ENCODE measurements around the gene CEP104.

The CEP104 gene

DNA sequence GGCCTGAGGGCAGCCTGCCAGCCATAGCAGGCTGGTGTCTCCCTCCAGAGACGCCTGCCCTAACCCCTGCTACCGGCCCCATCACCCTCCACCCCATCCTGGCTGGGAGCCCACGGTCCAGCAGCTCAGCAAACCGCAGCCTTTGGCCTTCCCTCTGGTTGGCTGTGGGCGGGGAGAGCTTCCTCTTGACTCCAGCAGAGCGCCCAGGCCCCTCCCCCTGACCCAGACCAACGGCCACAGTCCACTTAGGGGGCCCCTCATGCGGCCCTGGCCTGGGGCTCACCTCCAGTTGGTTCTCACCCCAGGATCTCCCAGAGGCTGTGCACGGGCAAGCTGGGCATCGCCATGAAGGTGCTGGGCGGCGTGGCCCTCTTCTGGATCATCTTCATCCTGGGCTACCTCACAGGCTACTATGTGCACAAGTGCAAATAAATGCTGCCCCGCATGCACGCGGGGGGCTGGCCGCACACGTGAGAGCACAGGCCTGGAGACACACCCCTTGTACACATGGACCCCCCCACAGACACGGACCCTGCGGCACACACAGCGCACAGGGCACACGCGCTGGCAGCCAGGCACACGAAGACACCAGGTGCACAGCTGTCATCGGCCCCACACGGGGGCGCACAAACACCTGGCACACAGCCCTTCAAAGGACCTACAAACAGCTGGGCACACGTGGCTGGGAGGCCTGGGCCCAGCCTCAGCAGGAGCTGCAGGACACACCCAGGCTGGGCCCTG is 81.4 kb downstream of the CEP104 start:
- peaks cover 13% of the 10 kb centered on the region for H3K4me1 ChIP-seq
- TF ChIP-seq, protein P1, sequence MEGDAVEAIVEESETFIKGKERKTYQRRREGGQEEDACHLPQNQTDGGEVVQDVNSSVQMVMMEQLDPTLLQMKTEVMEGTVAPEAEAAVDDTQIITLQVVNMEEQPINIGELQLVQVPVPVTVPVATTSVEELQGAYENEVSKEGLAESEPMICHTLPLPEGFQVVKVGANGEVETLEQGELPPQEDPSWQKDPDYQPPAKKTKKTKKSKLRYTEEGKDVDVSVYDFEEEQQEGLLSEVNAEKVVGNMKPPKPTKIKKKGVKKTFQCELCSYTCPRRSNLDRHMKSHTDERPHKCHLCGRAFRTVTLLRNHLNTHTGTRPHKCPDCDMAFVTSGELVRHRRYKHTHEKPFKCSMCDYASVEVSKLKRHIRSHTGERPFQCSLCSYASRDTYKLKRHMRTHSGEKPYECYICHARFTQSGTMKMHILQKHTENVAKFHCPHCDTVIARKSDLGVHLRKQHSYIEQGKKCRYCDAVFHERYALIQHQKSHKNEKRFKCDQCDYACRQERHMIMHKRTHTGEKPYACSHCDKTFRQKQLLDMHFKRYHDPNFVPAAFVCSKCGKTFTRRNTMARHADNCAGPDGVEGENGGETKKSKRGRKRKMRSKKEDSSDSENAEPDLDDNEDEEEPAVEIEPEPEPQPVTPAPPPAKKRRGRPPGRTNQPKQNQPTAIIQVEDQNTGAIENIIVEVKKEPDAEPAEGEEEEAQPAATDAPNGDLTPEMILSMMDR (IDR thresholded peaks at IDR 0.05; ENCODE audit: low read depth, low read length): peak; percentile 57
- H3K36me3 ChIP-seq: no peaks in the 10 kb centered on the region
- no peaks in the 10 kb centered on the region for H3K9me3 ChIP-seq
- no peaks in the 10 kb centered on the region for H3K27me3 ChIP-seq
- peak overlapping the region; percentile 24 for H3K4me3 ChIP-seq (ENCODE audit: low read depth, low read length)
- DNase-seq: peak; percentile 64

DNA sequence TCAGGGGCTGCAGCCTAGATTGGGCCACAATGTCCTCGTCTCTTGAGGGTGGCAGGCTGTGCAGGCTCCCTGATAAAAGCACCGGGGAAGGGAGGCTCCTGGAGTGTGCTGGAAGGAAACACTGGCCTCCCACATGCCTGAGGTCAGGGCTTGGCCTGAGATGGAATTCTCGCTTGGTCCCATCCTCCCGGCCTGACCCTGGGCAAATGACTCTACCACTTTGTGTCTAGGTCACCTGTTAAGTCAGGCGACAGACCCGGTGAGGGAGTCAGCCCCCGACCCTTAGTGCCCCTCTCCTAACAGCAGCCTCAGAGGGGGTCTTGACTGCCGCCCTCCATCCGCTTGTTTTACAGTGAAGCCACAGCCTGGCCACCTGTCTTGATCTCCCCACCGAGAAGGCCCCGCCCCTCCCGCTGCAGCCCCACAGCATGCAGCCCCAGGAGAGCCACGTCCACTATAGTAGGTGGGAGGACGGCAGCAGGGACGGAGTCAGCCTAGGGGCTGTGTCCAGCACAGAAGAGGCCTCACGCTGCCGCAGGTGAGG is 82.0 kb downstream of the CEP104 start:
- TF ChIP-seq, protein P1 (IDR thresholded peaks at IDR 0.05; ENCODE audit: low read depth, low read length): no peak
- no peak for DNase-seq
- Histone ChIP-seq H3K27me3 (no peaks in the 10 kb centered on the region), H3K36me3 (no peaks in the 10 kb centered on the region), H3K4me3 (ENCODE audit: low read depth, low read length) (no peak overlapping the region), H3K4me1 (peaks cover 13% of the 10 kb centered on the region), H3K9me3 (no peaks in the 10 kb centered on the region)

DNA sequence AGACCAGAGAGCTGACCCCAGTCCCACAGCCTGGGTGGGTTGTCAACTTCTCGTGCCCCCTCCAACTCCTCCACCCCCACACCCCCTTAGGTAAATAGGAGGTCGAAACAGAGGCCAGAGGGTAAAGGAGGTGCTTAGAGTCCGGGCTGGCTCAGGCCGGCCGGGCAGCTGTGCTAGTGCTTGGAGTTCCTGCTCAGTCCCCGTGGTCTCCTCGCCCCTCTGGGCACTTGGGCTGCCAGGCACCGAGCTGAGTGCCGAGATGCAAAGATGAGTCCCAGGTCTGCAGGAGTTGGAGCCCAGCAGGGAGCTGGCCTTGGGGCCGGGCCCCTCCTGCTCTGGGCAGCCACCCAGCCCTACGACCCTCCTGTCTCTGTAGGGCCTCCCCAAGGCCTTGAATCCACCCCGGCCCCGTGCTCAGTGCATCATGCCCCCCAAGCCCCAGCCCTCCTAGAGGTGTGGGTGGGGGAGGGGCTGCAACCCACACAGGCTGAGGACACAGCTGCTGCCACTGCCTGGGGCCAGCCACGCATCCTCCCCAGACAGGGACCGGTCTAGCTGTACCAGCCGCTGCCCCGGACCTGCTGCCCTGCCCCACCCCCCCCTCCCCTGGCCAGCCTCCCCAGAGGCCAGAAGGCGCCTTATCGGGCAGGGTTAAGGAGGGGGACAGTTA is 82.6 kb downstream of the CEP104 start:
- H3K4me3 ChIP-seq (ENCODE audit: low read depth, low read length): no peak overlapping the region
- peaks cover 13% of the 10 kb centered on the region for H3K4me1 ChIP-seq
- H3K27me3 ChIP-seq: no peaks in the 10 kb centered on the region
- H3K9me3 ChIP-seq: no peaks in the 10 kb centered on the region
- TF ChIP-seq, protein P1 (IDR thresholded peaks at IDR 0.05; ENCODE audit: low read depth, low read length): no peak
- H3K36me3 ChIP-seq: no peaks in the 10 kb centered on the region
- DNase-seq: no peak

DNA sequence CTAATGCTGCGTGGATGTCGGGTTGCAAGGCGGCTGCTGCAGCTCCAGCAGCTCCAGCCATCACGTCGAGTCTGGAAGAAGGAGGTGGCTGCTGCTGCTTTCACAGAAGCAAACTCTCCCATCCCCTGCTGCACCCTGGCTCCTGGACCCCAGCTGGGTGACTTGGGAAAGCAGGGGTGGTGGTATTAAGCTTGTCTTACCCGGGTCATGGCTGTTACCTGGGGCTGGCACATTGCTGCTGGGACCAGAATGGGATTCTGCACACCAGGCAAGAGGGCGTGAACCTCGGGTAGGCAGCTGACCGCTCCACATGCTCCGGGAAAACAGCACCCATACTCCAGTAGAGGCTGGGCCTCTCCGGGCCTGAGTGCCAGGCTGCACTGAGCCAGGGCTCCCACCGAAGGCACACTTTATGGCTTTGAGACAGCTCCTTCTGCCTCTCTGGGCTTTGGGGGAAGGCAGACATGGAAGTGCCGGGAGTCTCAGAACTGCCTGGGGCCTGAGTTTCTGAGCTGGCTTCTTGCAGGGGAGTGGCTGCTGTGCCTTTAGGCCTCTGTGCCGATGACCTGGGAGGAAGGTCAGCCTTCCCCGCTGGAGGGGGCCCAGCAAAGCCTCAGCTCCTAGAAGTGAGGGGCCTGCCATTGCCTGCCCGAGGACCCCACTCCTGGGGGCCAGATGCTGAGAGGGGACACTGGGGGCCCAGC is 83.3 kb downstream of the CEP104 start:
- peaks cover 13% of the 10 kb centered on the region for H3K4me1 ChIP-seq
- DNase-seq: no peak
- H3K9me3 ChIP-seq: no peaks in the 10 kb centered on the region
- H3K4me3 ChIP-seq (ENCODE audit: low read depth, low read length): no peak overlapping the region
- no peaks in the 10 kb centered on the region for H3K27me3 ChIP-seq
- TF ChIP-seq, protein P1 (IDR thresholded peaks at IDR 0.05; ENCODE audit: low read depth, low read length): no peak
- H3K36me3 ChIP-seq: no peaks in the 10 kb centered on the region

DNA sequence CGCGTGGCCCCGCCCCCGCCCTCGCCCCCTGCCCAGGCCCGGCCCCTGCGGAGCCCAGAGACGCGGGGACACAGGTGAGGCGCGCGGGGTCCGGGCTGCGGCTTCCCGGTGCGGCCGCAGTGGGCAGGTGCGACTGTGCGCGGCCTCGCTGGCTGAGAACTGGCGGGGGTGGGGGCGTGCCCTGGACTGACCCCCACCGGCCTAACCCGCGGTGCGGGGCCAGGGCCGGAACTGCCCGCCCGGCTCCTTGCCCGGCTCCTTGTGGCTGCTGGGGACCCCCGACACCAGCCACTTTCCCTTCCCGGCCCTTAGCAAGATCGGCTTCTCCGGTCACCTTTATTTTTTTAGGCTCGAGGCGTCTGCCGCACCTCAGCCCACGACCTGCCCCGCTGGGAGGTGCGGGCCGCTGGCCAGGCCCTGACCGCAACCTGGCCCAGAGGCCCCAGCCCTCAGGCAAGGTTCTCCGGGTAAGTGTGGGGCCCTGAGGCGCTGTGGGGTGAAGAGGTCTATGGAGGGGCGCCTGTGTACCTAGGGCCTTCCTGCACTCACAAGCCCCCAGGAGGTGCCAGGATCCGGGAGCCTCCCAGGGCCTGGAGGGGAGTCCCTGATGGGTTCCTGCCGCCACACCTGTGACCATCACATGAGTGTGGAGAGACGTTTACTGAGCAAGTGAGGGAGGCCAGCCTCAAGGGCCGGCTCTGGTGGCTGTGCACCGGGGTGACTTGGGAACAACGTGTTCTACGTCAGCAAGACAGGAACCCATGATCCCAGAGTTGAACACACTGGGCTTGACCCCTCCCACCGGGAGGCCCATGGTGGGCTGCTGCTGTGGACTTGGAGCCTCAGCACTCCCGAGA is 84.1 kb downstream of the CEP104 start, which contains the start of gene SMIM1:
Gene SMIM1, plus strand, starts transcription at position 35 of the 857 bp plus-strand sequence. CDS start 2,625 bp downstream, outside the sequence.
- no peaks in the 10 kb centered on the region for H3K27me3 ChIP-seq
- peaks cover 13% of the 10 kb centered on the region for H3K4me1 ChIP-seq
- no peak for DNase-seq
- TF ChIP-seq, protein P1 (IDR thresholded peaks at IDR 0.05; ENCODE audit: low read depth, low read length): no peak
- peak within 1 kb of the TSS; percentile 49 for H3K4me3 ChIP-seq (ENCODE audit: low read depth, low read length)
- H3K36me3 ChIP-seq: no peaks in the 10 kb centered on the region
- H3K9me3 ChIP-seq: no peaks in the 10 kb centered on the region
